Inferior parietal cortex (tissue), 1 donor: ENCODE results near the gene NRCAM.
A peak's percentile ranks its signal among the peaks of the same experiment; 100 is the strongest.

Source experiments
- DNase-seq: peaks from one replicate; pipeline ENCODE4 v3.0.0-alpha.2; 2016; ENCODE audit errors: extremely low spot score

The NRCAM gene

DNA sequence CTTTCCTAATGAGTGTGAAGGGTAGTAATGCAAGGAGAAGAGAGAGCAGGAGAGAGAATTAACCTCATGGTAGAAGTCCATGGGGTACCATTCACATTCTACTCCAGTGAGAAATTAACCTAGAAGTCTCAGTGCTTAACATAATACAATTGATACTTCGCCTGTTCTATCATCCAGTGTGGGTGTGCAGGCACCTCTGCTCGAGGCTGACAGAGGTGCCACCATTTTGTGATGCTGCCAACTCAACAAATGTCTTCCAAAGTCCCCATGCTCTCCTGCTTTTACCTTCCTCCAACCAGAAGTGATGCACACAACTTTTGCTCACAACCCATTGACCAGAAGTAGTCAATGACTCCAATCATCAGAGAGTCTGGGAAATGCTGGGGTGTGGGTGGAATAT, 207.8 kb downstream of the NRCAM start:
- DNase-seq = no peak

DNA sequence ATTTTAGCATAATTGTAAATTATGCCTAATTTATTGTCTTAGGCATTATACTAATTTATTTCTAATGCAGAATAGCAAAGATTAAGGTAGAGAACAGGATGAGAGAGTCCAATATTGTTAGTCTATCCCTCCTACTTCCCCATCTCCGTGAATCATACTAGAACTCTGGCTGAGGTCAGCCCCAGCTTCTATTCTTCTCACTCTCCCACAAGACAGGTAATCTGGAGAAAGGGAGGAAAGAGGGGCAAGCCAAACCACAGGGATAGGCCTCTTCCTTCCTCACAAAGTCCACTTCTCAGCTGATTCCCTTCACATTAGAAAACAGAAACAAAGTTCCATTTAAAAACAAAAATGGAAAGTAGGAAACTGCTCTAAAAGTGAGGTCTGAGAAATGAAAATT, 208.6 kb downstream of the NRCAM start:
- DNase-seq = no peak

DNA sequence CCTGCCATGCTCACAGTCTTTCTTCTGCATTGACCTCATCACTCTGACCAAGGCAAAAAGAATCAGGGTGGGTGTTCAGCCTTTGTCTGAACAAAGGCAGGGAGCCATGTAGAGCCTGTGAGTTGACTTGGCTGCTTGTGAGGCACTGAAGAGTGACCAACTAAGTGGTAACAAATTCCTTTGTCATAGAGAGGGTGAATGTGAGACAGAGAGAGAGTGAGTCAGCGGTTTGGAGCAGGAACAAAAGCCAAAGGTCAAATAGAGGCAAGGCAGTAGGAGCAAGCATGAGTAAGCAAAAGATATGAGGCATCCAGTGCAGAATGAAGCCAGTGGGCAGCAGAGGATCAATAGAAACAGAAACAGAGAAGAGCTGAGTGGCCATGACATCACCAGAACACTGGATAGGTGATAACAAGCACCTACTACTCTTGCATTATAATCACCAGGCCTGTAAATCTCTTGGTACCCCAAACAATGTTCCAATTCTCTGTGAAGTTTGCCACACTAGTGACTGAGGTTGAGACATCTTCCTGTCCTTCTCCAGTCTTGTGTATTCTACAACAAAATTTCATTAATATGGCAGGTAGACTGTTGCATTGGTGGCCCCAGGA, 209.9 kb downstream of the NRCAM start:
- peak; percentile 66 for DNase-seq

DNA sequence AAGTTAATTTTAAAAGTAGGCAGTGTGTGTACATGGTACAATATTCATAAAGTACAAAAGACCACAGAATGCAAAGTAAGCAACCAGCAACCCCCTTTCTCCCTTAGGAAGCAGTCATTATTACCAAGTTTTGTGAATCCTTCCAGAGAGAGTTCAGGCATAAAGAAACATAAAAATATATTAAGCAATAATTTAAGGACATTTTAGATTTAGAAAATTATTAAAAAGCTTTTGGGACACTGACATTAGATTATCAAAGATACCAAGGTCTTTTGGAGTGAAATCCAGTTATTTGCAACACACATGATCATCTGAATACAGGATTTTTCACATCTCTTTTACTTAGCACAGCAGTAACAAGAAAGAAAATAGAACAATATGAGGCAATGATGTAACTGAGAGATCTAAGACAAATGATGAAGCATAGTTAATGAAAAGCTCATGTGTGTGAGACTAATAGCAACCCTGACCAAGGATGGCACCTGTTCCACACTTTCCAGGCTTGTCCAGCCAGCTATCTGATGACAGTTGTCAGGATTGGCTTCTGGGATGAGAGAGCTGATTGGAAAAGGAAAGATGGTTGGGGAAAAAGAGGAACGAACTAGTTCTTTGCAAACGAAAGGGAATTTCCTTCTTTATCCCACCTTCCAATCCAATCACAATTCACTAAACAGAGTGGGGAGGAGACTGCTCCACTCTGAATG, 210.6 kb downstream of the NRCAM start:
- DNase-seq = no peak

DNA sequence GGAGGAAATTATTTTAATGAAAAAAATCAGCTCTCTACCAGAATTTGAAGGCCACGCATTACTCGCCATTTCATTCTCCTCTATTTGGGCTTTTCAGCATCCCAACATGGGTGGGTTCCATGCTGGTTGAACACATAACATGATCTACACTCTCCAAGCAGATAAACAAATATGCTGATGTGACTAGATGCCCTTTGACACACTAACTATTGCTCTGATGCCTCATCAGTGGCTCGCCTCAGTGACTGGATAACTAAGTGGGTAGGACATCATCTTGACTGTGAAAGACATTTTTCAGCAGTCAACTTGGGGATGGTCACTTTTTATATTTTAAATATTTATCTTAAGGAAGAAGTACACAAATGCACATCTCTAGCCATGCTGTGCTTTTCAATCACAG, 212.1 kb downstream of the NRCAM start:
- DNase-seq = no peak

DNA sequence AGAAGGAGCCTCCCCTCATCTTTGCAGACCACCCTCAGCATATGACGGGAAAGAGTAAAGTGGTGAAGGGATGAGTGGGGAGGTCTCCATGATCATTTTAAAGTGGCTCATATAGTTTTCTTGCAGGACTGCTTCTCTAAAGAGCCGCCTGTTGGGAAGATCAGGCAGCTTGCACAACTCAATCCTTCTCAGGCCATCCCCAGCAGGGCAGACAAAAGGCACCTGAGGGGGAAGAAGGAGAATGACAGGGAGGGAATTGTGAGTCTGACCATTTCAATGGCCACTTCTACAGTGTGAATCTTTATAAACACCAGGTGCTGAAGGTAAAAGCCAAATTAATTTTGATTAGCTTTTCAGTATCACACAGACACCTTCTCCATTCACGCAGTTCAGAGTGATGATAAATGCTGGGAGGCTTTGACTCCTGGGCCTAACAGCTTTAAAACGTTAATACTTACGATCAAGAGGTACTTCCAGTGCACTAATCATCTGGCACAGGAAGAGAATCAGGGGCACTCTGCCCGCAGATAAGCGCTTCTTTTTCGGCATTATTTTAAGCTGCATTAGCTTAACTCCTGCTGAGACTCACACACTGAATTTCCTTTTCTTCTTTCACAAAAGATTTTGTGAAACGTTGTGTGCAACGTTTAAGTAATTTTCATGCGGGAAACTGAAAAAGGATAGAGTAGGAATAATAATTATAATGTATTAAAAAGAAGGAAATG, 216.6 kb downstream of the NRCAM start:
- DNase-seq = no peak

DNA sequence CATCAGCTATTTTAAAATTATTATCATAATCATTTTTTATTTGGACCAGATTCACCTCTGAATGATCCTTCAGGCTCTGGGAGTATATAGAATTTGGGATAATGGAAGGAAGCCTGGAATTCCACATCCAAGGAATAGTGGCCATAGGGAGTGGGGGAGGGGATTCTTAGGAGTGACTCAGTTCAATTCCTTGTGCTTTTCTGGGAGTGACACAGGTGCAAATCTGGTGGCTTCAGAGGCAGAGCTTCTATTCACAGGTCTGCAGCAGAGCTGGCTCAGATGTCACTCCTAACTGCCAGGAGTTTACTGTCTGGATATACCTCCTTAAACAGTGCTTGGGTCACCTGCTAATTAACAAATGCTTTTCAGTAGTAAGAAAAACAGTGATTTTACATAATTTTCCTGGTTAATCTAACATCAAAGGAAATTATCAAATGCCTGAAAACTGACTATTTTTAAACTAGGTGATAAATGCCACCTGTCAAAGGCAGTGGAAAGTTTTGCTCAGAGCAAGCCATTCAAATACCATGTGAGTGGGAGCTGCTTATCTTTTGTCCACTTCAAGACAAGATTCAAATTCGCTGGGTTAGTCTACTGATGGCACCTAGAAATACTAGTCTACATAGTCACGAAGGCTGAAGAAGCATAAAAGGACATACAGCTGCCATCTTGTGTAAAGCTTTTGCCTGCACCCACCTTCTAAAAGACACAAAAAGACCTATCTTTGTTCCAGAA, 219.4 kb downstream of the NRCAM start:
- no peak for DNase-seq

DNA sequence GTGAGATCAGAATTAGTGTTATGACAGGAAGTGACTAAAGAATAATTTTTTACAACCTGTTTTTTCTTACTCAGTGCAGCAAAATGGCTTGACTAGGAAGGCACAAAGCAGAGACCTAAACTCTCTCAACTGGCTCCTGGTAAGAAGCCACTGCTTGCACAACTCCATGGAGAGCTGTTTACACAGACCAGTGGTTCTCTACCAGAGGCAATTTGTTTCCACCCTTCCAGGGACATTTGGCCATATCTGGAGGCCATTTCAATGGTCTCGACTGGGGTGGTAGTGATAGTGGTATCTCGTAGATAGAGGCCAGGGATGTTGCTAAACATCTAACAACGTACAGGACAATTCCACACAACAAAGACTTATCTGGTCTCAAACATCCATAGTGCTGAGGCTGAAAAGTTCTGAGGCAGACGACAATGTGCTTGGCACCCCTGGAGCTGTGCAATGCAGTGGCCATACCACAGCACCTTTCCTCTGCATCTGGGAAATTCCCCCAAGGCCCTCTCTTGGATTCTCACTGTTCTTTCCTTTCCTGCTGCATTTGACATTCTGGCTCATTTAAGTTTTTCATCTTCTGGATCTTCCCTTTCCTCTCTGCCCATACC, 220.7 kb downstream of the NRCAM start:
- no peak for DNase-seq

DNA sequence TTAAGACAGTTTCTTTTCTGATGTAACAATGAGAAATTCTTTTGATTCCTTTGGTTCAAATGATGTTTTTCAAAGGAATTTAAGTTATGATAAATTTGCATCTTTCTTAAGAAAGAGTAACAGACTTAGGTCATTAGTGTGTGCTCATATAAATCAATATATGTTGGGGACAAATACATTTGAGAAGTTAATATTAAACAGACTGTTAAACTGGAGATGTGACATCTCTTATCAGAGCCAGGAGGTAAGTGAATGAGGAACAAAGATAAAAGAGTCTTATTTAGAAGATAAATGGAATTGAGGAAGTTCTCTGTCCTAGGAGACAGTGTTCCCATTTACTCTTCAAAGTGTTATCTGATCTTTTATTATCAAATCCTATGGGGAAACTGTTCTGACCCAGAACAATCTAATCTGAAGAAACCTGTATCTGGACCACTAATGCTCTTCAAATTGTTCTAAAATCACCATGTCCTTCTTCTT, 221.2 kb downstream of the NRCAM start:
- no peak for DNase-seq

DNA sequence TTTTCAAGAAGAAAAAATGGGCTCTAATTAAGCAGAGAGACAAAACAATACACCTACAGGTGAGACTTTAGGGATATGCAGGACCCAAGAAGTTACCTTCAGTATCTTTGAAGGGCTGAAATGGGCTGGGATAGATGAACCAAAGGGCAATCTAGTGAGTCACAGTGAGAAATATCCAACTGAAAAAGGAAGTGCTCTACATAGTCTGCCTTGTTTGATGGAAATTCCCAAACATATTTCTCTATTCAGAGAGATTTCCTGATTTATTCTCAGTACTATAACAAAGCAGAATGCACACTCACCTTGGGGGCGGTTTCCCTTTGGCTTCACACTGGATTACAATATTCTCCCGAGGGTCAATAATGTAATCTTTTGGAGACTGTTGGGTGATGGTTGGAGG, 222.0 kb downstream of the NRCAM start:
- no peak for DNase-seq

DNA sequence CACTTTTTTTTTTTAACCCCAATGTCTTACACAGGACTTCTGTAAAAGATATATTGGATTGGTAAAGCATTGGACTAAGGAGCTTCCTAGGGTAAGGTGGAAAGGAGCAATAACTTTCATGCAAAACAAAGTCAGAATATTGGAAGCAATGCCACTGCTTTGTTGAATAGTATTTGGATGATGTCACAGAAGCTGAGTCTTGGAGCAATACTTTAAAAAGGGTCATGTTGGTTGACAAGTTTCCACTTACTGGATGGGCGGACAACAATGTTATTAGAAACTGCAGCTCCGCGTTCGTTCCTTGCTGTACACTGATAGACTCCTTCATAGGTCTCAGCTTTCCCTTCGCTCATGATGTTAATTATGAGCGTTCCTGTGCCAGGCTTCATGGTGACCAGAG, 224.2 kb downstream of the NRCAM start:
- DNase-seq = no peak

DNA sequence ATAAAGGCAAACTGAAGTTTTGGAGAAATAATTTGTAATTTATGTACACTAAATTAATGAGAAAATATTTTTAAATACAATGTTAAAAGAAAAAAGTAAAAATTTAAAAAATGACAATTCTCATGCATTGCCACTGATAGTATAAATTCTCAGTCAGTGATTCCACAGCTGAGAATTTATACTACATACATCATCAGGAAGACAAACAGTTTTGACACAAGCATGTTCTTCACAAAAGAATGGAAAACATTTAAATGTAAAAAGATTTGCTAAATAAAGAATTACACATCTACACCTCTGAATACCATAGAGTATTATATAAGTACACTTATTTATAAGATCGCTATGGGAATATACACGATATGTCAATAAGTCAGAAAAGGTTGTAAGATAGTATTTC, 225.0 kb downstream of the NRCAM start:
- DNase-seq = no peak

DNA sequence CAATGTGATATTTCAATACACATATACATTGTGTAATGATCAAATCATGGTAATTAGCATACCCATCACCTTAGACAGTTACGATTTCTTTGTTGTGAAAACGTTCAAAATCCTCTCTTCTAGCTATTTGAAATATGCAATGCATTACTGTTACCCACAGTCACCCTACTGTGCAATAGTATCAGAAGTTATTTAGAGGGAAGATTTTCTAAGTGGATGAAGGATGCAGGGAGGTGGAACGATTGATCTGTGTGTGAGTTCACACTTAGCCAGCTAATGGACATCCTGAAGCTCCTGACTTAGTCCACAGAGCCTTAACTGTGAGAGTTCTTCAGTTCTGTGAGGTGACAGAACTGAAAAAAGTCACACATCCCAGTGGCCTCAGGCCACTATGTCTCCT, 228.9 kb downstream of the NRCAM start:
- no peak for DNase-seq

DNA sequence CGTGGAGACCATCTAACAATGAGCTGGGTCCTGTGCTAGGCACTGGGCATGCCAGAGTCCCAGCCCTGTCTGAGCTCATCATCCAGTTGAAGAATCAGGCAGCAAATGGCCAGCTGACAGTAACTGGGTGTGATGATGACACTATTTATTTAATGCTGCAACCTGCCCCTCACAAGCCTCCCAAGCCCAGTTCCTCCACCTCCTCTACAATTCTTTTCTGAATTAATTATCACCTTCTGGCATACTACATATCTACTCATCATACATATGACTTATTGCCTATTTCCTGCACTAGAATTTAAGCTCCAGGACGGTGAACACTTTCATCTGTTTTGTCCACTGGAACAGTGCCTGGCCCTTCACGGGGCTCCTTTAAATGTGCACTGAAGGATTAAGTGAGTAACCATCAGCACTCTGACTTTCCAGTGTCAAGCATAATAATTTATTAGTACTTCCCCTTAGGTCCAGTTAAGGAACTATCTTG, 229.4 kb downstream of the NRCAM start:
- DNase-seq = no peak

DNA sequence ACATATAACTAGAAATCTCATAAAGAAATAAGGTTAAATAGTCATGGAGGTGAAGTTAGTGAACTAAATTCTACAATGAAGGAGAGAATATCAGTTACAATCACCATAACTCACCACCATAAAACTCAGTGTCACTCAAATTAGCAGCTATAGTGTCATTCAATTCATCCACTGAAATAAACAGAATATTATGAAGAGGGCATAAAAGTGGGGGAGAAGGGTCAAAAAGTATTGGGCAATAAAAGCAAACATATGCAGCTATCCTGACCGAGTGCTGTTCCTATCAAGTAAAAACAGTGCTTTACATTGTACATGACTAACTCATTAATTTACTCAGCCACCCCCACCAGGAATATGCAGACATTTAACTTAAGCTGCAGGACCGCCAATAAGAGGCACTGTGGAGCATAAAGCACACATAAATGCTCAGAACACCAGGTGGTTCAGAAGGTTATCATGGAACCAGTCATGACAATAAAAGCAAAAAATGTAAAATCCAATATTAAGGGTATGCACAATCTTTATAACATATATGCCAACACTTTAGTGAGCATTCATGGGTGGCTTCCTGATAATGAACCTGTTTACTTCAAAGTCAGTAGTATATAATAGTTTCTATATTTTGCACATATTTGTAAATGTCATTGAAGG, 230.6 kb downstream of the NRCAM start:
- no peak for DNase-seq

DNA sequence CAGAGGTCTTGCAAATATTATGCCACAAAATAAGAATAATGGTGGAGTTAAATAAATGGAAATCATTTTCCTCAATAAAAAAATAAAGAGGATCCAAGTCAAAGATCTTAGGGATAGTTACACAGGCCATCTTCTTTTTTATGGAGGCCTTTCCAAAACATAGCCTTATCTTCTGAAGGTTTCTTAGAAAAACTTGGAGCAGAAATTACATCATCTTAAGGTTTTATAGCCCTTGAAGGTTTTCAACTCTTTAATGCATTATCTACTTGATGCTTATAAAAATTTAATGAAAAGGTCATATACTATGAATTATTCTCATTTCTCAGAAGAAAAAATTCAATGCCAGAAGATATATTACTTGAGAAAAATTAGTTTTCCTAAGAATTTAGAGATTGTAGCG, 231.8 kb downstream of the NRCAM start:
- DNase-seq = no peak

DNA sequence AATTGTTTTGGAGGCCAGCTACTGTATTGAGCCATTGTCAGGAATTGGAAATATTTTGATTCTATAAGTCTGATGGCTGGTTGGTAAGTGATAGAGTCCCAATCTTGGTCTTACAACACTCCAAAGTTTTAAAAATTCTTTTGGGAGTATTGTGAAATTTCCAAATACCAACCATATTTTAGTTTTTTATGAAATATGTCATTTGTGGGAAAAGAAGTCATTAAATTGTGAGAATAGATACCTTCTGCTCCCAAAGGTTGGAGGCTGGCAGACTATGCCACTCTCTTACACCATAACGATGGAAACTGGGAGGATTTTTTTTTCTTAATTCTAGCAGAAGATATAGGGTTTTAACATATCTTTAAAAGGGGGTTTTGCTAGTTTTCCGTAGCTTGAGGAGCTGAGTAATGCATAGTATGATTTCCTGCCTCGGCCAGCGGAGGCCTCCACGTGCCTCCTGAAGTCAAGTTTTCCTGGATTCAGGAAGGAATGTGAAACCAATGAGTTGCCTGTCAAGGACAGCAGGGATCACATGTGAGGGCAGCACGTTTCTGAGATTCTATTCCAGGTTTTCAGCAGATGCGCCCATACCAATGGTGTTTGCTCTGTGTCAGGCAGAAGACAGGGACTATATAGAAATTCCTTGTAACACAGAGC, 233.9 kb downstream of the NRCAM start:
- no peak for DNase-seq

DNA sequence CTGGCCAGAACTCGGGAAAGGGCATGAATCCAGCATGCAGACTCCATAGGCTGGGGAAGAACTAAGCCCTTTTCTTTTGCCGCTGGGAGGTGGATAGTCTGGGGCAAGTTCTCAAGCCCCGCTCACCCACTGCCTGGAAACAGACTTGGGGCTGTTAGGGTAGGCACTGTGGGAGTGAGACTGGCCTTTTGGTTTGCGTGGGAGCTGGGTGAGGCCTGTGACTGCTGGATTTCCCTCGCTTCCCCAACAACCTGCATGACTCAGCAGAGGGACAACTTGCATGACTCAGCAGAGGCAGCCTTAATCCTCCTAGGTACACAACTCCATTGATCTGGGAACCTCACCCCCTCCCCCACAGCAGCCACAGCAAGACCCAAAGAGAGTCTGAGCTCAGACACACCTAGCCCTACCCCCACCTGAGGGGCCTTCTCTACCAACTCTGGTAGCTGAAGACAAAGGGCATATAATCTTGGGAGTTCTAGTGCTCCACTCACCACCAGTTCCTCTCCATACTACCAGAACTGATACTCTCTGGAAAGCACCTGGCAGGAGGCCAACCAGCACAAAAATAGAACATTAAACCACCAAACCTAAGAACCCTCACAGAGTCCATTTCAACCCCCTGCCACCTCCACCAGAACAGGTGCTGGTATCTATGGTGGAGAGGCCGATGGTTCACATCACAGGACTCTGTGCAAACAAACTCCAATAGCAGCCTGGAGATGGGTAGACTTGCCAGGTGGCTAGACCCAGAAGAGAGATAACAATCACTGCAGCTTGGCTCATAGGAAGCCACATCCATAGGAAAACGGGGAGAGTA, 244.6 kb downstream of the NRCAM start:
- DNase-seq = peak; percentile 38

DNA sequence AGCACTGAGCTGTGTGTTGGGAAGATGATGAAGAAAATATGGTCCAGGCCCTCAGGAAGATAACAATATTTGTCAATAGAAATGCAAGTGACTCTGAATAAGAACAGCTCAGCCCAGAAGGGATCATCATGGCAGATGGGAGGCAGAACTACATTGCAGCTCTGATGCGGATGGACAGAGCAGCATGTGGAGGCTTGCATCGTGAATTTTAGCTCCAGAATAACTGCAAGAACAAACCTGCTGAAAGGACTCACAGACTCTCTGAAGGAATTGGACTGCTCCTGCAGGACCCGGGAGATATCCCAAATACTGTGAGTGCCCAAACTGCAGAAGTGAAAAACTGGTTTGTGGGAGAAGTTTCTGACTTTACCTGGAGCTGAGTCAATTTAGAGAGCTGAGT, 245.4 kb downstream of the NRCAM start:
- no peak for DNase-seq

DNA sequence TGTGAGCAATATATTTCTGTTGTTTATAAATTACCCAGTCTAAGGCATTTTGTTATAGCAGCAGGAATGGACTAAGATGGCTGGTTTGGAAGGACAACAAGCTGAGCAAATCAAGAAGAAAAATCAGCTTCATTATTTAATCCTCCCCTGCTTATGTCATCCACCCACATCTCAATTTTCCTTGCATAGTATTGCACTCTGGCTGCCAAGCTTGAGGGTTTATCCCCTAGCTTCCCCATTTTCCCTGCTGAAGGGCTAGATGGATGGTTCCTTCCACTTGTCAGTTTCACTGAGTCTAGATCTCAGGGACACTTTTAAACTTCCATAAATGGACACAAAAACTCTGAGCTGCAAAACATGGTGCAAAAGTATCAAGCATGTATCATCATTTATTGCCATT, 250.9 kb downstream of the NRCAM start:
- DNase-seq = no peak
